Germinal center (tissue), 1 donor: ENCODE measurements around the gene WRAP53.

Experiments used
- DNase-seq: peaks from one replicate; pipeline ENCODE4 v3.0.0; 2012; ENCODE audit warnings: mixed read lengths, low spot score

The WRAP53 gene

GRCh38 chr17:7745748-7746470, 57.6 kb downstream of the WRAP53 start:
- DNase-seq: no peak

- DNase-seq: no peak
These were observed 59.4 kb downstream of the WRAP53 start for GRCh38 chr17:7747635-7748071.

GRCh38 chr17:7748076-7748775, 59.9 kb downstream of the WRAP53 start:
- DNase-seq: no peak

DNA sequence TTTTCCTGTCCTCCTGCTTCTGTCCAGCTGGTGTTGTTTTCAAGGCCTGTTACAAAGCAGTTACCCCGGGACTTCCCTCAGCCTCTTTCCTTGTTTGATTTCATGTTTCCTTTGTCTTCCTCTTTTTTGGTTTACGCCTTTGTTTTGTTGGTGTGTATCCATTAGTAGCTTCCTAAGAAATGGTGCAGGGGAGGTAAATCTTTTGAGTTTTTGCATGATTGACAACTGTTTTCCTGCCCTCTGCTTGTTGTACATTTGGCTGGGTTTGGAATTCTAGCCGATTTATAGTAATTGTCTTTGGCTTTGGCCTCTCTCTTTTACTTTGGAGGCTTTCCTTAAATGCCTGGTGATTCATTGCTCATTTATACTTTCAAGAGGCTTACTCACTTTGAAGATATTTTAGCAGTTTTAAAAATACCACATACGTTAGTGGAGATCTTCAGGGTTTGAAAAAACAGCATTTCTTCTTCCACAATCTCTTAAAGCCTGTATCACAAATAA, 62.1 kb downstream of the WRAP53 start:
- DNase-seq: no peak
